WTC11 (cell line): ENCODE data around the gene CDH13. TPM values are rescaled to one million over a fixed set of nuclear protein-coding genes. Genes with fewer than 3 reads are reported as not detected.

Experiments
- ATAC-seq: fragments of 200-7000 bp; cut with Tn5 transposase; 2 replicates; pipeline ENCODE4 v1.10.0; 2021; ENCODE audit warnings: mild to moderate bottlenecking, moderate library complexity
- CTCF ChIA-PET: fragments of 300-600 bp; sonication (Branson Sonifier 250); formaldehyde crosslinking; loops from one replicate; lab custom pipeline; 2021; ENCODE audit warnings: antibody characterized with exemption; lab: Charles Lee
- POLR2A ChIA-PET: fragments of 350-600 bp; sonication (Branson Sonifier 250); formaldehyde crosslinking; loops from one replicate; lab custom pipeline; 2021; ENCODE audit warnings: antibody characterized with exemption; lab: Charles Lee
- DNase-seq: peaks from one replicate; pipeline ENCODE4 v3.0.0; 2021; ENCODE audit warnings: low spot score
- H3K27ac Mint-ChIP-seq: 2 replicates; pipeline ENCODE4 v1.8.0; 2021; ENCODE audit warnings: mixed read lengths
- H3K27me3 Mint-ChIP-seq: 2 replicates; pipeline ENCODE4 v1.8.0; 2021; ENCODE audit warnings: low read depth, mild to moderate bottlenecking, moderate library complexity, mixed read lengths
- H3K36me3 Mint-ChIP-seq: 2 replicates; pipeline ENCODE4 v1.8.0; 2021; ENCODE audit warnings: mixed read lengths
- H3K4me1 Mint-ChIP-seq: 2 replicates; pipeline ENCODE4 v1.8.0; 2022; ENCODE audit warnings: mixed read lengths
- H3K4me3 Mint-ChIP-seq: 2 replicates; pipeline ENCODE4 v1.8.0; 2021; ENCODE audit warnings: mild to moderate bottlenecking, moderate library complexity, mixed read lengths
- H3K9me3 Mint-ChIP-seq: 2 replicates; pipeline ENCODE4 v1.8.0; 2021; ENCODE audit warnings: mixed read lengths
- ATF1 ChIP-seq: sonication (generic); formaldehyde crosslinking; IDR thresholded peaks from 2 replicates; pipeline ENCODE4 v1.8.1; 2023; ENCODE audit warnings: mild to moderate bottlenecking, moderate library complexity, missing genetic modification reagents
- ATF6 ChIP-seq: sonication (generic); formaldehyde crosslinking; IDR thresholded peaks from 2 replicates; pipeline ENCODE4 v1.8.1; 2023; ENCODE audit warnings: mild to moderate bottlenecking, missing genetic modification reagents
- CREB1 ChIP-seq: sonication (generic); formaldehyde crosslinking; IDR thresholded peaks from 2 replicates; pipeline ENCODE4 v1.8.0; 2023; ENCODE audit warnings: mild to moderate bottlenecking, missing genetic modification reagents
- CREM ChIP-seq: sonication (generic); formaldehyde crosslinking; IDR thresholded peaks from 2 replicates; pipeline ENCODE4 v1.8.1; 2022; ENCODE audit warnings: mild to moderate bottlenecking, missing genetic modification reagents, moderate library complexity
- FOXJ3 ChIP-seq: sonication (generic); formaldehyde crosslinking; IDR thresholded peaks from 2 replicates; pipeline ENCODE4 v1.9.0; 2021; ENCODE audit warnings: missing genetic modification reagents, mild to moderate bottlenecking, borderline replicate concordance
- GRHL2 ChIP-seq: fragments of 250-450 bp; sonication (Bioruptor Pico); IDR thresholded peaks from 2 replicates; pipeline ENCODE4 v1.8.0; 2022; ENCODE audit warnings: mild to moderate bottlenecking, moderate library complexity; ENCODE audit not compliant: insufficient replicate concordance, severe bottlenecking
- KAT7 ChIP-seq: sonication (generic); formaldehyde crosslinking; IDR thresholded peaks from 2 replicates; pipeline ENCODE4 v1.8.1; 2023; ENCODE audit warnings: missing genetic modification reagents, mild to moderate bottlenecking, borderline replicate concordance
- MYBL2 ChIP-seq: sonication (generic); formaldehyde crosslinking; IDR thresholded peaks from 2 replicates; pipeline ENCODE4 v1.8.1; 2023; ENCODE audit warnings: mild to moderate bottlenecking, moderate library complexity, missing genetic modification reagents
- NFATC4 ChIP-seq: fragments of 250-450 bp; sonication (Bioruptor Pico); IDR thresholded peaks from 2 replicates; pipeline ENCODE4 v1.9.0; 2021; ENCODE audit warnings: mild to moderate bottlenecking
- NR1H2 ChIP-seq: sonication (generic); formaldehyde crosslinking; IDR thresholded peaks from 2 replicates; pipeline ENCODE4 v1.9.0; 2021; ENCODE audit warnings: mild to moderate bottlenecking, moderate library complexity, missing genetic modification reagents
- PRDM15 ChIP-seq: sonication (generic); formaldehyde crosslinking; IDR thresholded peaks from 2 replicates; pipeline ENCODE4 v1.8.0; 2022; ENCODE audit warnings: missing genetic modification reagents
- SP1 ChIP-seq: sonication (generic); formaldehyde crosslinking; conservative IDR thresholded peaks from 2 replicates; pipeline ENCODE4 v1.8.1; 2022; ENCODE audit warnings: missing genetic modification reagents
- TEAD1 ChIP-seq: sonication (generic); formaldehyde crosslinking; IDR thresholded peaks from 2 replicates; pipeline ENCODE4 v1.8.0; 2022; ENCODE audit warnings: mild to moderate bottlenecking, missing genetic modification reagents
- TP53 ChIP-seq: sonication (generic); formaldehyde crosslinking; IDR thresholded peaks from 2 replicates; pipeline ENCODE4 v1.8.1; 2023; ENCODE audit warnings: mild to moderate bottlenecking, missing genetic modification reagents
- ZNF138 ChIP-seq: sonication (generic); formaldehyde crosslinking; conservative IDR thresholded peaks from 2 replicates; pipeline ENCODE4 v1.8.1; 2022; ENCODE audit warnings: mild to moderate bottlenecking, moderate library complexity, missing genetic modification reagents
- ZNF396 ChIP-seq: fragments of 250-450 bp; sonication (Bioruptor Pico); IDR thresholded peaks from 2 replicates; pipeline ENCODE4 v1.8.0; 2021; ENCODE audit warnings: mild to moderate bottlenecking, moderate library complexity, borderline replicate concordance
- total RNA-seq: library from RNA; stranded (reverse); gene quantifications from 3 replicates; pipeline ENCODE4 v1.2.3, GENCODE V29; 2021
- TF ChIP-seq, protein P1 (sequence below): sonication (generic); formaldehyde crosslinking; IDR thresholded peaks from 2 replicates; pipeline ENCODE4 v1.8.1; 2023; ENCODE audit warnings: mild to moderate bottlenecking, missing genetic modification reagents, borderline replicate concordance
- TF ChIP-seq, protein P2 (sequence below): fragments of 250-450 bp; sonication (Bioruptor Pico); IDR thresholded peaks from 2 replicates; pipeline ENCODE4 v1.9.0; 2021; ENCODE audit warnings: mild to moderate bottlenecking
- TF ChIP-seq, protein P3 (sequence below): fragments of 250-450 bp; sonication (Bioruptor Pico); IDR thresholded peaks from 2 replicates; pipeline ENCODE4 v2.1.2; 2022; ENCODE audit warnings: mild to moderate bottlenecking, moderate library complexity
- TF ChIP-seq, protein P4 (sequence below): sonication (generic); formaldehyde crosslinking; IDR thresholded peaks from 2 replicates; pipeline ENCODE4 v1.8.0; 2023; ENCODE audit warnings: mild to moderate bottlenecking, missing genetic modification reagents

Gene CDH13
- total RNA-seq, 1 experiment from 2014 or later = 0.81 TPM

GRCh38 chr16:83723244-83723643 is 1096.5 kb downstream of the CDH13 start:
- H3K27me3 Mint-ChIP-seq = no peaks in the 10 kb centered on the region
- ATAC-seq (no peak), DNase-seq (no peak)
- no peak overlapping the region for H3K4me3 Mint-ChIP-seq
- H3K9me3 Mint-ChIP-seq = peaks cover 8% of the 10 kb centered on the region; the same call in 1 of the 2 replicates
- H3K4me1 Mint-ChIP-seq = peaks cover 6% of the 10 kb centered on the region; the same call in 1 of the 2 replicates
- ChIA-PET CTCF (no interaction called here), POLR2A (no interaction called here)
- no peaks in the 10 kb centered on the region for H3K36me3 Mint-ChIP-seq
- no peak overlapping the region for H3K27ac Mint-ChIP-seq
- TF ChIP-seq ZNF138 (CRISPR knock-in tag) (no peak), SP1 (CRISPR knock-in tag) (no peak), ATF1 (no peak), KAT7 (CRISPR knock-in tag) (no peak)

GRCh38 chr16:83723901-83724300 is 1097.1 kb downstream of the CDH13 start:
- Mint-ChIP-seq H3K9me3 (peaks cover 8% of the 10 kb centered on the region; the same call in 1 of the 2 replicates), H3K4me3 (no peak overlapping the region), H3K27ac (no peak overlapping the region), H3K27me3 (no peaks in the 10 kb centered on the region), H3K36me3 (no peaks in the 10 kb centered on the region), H3K4me1 (peaks cover 6% of the 10 kb centered on the region; the same call in 1 of the 2 replicates)
- no peak for DNase-seq
- no peak for TF ChIP-seq ATF1
- TF ChIP-seq GRHL2 (CRISPR knock-in tag) = no peak
- TF ChIP-seq MYBL2 = no peak
- TF ChIP-seq, protein P1, sequence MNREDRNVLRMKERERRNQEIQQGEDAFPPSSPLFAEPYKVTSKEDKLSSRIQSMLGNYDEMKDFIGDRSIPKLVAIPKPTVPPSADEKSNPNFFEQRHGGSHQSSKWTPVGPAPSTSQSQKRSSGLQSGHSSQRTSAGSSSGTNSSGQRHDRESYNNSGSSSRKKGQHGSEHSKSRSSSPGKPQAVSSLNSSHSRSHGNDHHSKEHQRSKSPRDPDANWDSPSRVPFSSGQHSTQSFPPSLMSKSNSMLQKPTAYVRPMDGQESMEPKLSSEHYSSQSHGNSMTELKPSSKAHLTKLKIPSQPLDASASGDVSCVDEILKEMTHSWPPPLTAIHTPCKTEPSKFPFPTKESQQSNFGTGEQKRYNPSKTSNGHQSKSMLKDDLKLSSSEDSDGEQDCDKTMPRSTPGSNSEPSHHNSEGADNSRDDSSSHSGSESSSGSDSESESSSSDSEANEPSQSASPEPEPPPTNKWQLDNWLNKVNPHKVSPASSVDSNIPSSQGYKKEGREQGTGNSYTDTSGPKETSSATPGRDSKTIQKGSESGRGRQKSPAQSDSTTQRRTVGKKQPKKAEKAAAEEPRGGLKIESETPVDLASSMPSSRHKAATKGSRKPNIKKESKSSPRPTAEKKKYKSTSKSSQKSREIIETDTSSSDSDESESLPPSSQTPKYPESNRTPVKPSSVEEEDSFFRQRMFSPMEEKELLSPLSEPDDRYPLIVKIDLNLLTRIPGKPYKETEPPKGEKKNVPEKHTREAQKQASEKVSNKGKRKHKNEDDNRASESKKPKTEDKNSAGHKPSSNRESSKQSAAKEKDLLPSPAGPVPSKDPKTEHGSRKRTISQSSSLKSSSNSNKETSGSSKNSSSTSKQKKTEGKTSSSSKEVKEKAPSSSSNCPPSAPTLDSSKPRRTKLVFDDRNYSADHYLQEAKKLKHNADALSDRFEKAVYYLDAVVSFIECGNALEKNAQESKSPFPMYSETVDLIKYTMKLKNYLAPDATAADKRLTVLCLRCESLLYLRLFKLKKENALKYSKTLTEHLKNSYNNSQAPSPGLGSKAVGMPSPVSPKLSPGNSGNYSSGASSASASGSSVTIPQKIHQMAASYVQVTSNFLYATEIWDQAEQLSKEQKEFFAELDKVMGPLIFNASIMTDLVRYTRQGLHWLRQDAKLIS (CRISPR knock-in tag) = no peak
- TF ChIP-seq PRDM15 (CRISPR knock-in tag) = no peak
- no peak for TF ChIP-seq CREM (CRISPR knock-in tag)
- no peak for TF ChIP-seq ZNF396 (CRISPR knock-in tag)
- TF ChIP-seq ATF6 (CRISPR knock-in tag) = no peak
- TF ChIP-seq TEAD1 (CRISPR knock-in tag) = no peak
- no peak for TF ChIP-seq ZNF138 (CRISPR knock-in tag)
- TF ChIP-seq FOXJ3 (CRISPR knock-in tag) = no peak
- TF ChIP-seq TP53 = no peak
- TF ChIP-seq, protein P2, sequence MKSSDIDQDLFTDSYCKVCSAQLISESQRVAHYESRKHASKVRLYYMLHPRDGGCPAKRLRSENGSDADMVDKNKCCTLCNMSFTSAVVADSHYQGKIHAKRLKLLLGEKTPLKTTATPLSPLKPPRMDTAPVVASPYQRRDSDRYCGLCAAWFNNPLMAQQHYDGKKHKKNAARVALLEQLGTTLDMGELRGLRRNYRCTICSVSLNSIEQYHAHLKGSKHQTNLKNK = no peak
- TF ChIP-seq NR1H2 = no peak
- no peak for TF ChIP-seq NFATC4 (CRISPR knock-in tag)
- no peak for TF ChIP-seq CREB1 (CRISPR knock-in tag)
- TF ChIP-seq, protein P3, sequence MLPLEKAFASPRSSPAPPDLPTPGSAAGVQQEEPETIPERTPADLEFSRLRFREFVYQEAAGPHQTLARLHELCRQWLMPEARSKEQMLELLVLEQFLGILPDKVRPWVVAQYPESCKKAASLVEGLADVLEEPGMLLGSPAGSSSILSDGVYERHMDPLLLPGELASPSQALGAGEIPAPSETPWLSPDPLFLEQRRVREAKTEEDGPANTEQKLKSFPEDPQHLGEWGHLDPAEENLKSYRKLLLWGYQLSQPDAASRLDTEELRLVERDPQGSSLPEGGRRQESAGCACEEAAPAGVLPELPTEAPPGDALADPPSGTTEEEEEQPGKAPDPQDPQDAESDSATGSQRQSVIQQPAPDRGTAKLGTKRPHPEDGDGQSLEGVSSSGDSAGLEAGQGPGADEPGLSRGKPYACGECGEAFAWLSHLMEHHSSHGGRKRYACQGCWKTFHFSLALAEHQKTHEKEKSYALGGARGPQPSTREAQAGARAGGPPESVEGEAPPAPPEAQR = no peak
- TF ChIP-seq, protein P4, sequence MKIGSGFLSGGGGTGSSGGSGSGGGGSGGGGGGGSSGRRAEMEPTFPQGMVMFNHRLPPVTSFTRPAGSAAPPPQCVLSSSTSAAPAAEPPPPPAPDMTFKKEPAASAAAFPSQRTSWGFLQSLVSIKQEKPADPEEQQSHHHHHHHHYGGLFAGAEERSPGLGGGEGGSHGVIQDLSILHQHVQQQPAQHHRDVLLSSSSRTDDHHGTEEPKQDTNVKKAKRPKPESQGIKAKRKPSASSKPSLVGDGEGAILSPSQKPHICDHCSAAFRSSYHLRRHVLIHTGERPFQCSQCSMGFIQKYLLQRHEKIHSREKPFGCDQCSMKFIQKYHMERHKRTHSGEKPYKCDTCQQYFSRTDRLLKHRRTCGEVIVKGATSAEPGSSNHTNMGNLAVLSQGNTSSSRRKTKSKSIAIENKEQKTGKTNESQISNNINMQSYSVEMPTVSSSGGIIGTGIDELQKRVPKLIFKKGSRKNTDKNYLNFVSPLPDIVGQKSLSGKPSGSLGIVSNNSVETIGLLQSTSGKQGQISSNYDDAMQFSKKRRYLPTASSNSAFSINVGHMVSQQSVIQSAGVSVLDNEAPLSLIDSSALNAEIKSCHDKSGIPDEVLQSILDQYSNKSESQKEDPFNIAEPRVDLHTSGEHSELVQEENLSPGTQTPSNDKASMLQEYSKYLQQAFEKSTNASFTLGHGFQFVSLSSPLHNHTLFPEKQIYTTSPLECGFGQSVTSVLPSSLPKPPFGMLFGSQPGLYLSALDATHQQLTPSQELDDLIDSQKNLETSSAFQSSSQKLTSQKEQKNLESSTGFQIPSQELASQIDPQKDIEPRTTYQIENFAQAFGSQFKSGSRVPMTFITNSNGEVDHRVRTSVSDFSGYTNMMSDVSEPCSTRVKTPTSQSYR = no peak
- ChIA-PET POLR2A (no interaction called here), CTCF (no interaction called here)
- no peak for ATAC-seq
